HG03457 (cell line): Measurements from ENCODE around the gene ZDHHC1.

Experiments used
- ATAC-seq: cut with Tn5 transposase; IDR thresholded peaks from one replicate; pipeline ENCODE4 v1.9.1; 2021; ENCODE audit warnings: moderate number of reproducible peaks; ENCODE audit not compliant: unreplicated experiment

ZDHHC1 gene

GRCh38 chr16:67415872-67416793 is at the start of gene ZDHHC1:
Gene ZDHHC1, minus strand, starts transcription at chr16:67416477. Its CDS starts 8,702 bp downstream, at chr16:67407775.
- no peak for ATAC-seq

GRCh38 chr16:67464565-67464964 is 48.3 kb upstream of the ZDHHC1 start:
- no peak for ATAC-seq

- ATAC-seq, result no peak
Observed at GRCh38 chr16:67463691-67464090, 47.4 kb upstream of the ZDHHC1 start.

- no peak for ATAC-seq
Observed at GRCh38 chr16:67463059-67463458, 46.8 kb upstream of the ZDHHC1 start.

- no peak for ATAC-seq
Observed at GRCh38 chr16:67462279-67462655, 46.0 kb upstream of the ZDHHC1 start.

- ATAC-seq, result no peak
Observed at GRCh38 chr16:67461600-67462278, 45.5 kb upstream of the ZDHHC1 start.

GRCh38 chr16:67460961-67461360 is 44.7 kb upstream of the ZDHHC1 start:
- ATAC-seq, result no peak

GRCh38 chr16:67460168-67460567 is 43.9 kb upstream of the ZDHHC1 start:
- ATAC-seq, result no peak

GRCh38 chr16:67459861-67460150 is 43.5 kb upstream of the ZDHHC1 start:
- ATAC-seq, result no peak

- no peak for ATAC-seq
Observed at GRCh38 chr16:67459066-67459860, 43.0 kb upstream of the ZDHHC1 start.

GRCh38 chr16:67458121-67458641 is 41.9 kb upstream of the ZDHHC1 start:
- no peak for ATAC-seq

- no peak for ATAC-seq
Observed at GRCh38 chr16:67457611-67458010, 41.3 kb upstream of the ZDHHC1 start.

- ATAC-seq, result no peak
Observed at GRCh38 chr16:67456391-67457081, 40.3 kb upstream of the ZDHHC1 start.

- ATAC-seq, result no peak
Observed at GRCh38 chr16:67454852-67455251, 38.6 kb upstream of the ZDHHC1 start.

GRCh38 chr16:67454104-67454503 is 37.8 kb upstream of the ZDHHC1 start:
- ATAC-seq, result no peak

- ATAC-seq, result no peak
Observed at GRCh38 chr16:67451704-67452435, 35.6 kb upstream of the ZDHHC1 start.

GRCh38 chr16:67451061-67451703 is 34.9 kb upstream of the ZDHHC1 start:
- ATAC-seq, result no peak

- ATAC-seq, result no peak
Observed at GRCh38 chr16:67449739-67450138, 33.5 kb upstream of the ZDHHC1 start.

- ATAC-seq, result no peak
Observed at GRCh38 chr16:67449336-67449735, 33.1 kb upstream of the ZDHHC1 start.

GRCh38 chr16:67448580-67448979 is 32.3 kb upstream of the ZDHHC1 start:
- ATAC-seq, result no peak
